HEK293 (cell line): ENCODE data around the gene PEPD.

ENCODE experiments used
- CTCF ChIA-PET: fragments of 350-600 bp; formaldehyde crosslinking; extraction: SDS; loops from one replicate; lab custom pipeline; 2021; ENCODE audit warnings: antibody characterized with exemption; lab: Yijun Ruan, JAX
- POLR2A ChIA-PET: fragments of 300-600 bp; formaldehyde crosslinking; extraction: SDS; loops from one replicate; lab custom pipeline; 2020; ENCODE audit warnings: antibody characterized with exemption, inconsistent platforms; lab: Yijun Ruan, JAX
- H3K27ac ChIP-seq: fragments of 200-500 bp; sonication (Bioruptor generic); 2 replicates; pipeline ENCODE4 v1.5.1; 2014; ENCODE audit warnings: low read depth, low read length, control low read depth, inconsistent platforms; ENCODE audit errors: extremely low read depth
- H3K36me3 ChIP-seq, 2 experiments: fragments of 200-500 bp in 1 of 2; sonication (Bioruptor generic) in 1 of 2; 1 replicate in 1 of 2; 2 replicates in 1 of 2; pipeline ENCODE4 v1.5.1; 2014 to 2017; ENCODE audit warnings: inconsistent platforms in 2 of 2, low read length in 2 of 2; ENCODE audit not compliant: control insufficient read depth in 2 of 2, insufficient read depth in 1 of 2
- H3K4me1 ChIP-seq: fragments of 200-500 bp; sonication (Bioruptor generic); 2 replicates; pipeline ENCODE4 v1.5.1; 2014; ENCODE audit warnings: mild to moderate bottlenecking, low read length, inconsistent platforms; ENCODE audit not compliant: control insufficient read depth, insufficient read depth
- H3K4me3 ChIP-seq: 2 replicates; pipeline ENCODE4 v1.5.1; 2011; ENCODE audit warnings: low read depth, mild to moderate bottlenecking, control low read depth, low read length, moderate library complexity
- H3K9me3 ChIP-seq: fragments of 200-500 bp; sonication (Bioruptor generic); 2 replicates; pipeline ENCODE4 v1.5.1; 2014; ENCODE audit warnings: low read depth, low read length, inconsistent platforms; ENCODE audit not compliant: control insufficient read depth, insufficient read depth
- BCL11A ChIP-seq: fragments of 450-650 bp; formaldehyde crosslinking; IDR thresholded peaks from 2 replicates; pipeline ENCODE4 v1.5.1; 2016; ENCODE audit warnings: low read depth, missing biosample characterization, missing genetic modification characterization
- HOXC10 ChIP-seq: sonication (generic); formaldehyde crosslinking; IDR thresholded peaks from 2 replicates; pipeline ENCODE4 v1.8.1; 2023; ENCODE audit warnings: mild to moderate bottlenecking, missing genetic modification reagents
- ZFP3 ChIP-seq: fragments of 450-650 bp; formaldehyde crosslinking; IDR thresholded peaks from 2 replicates; pipeline ENCODE4 v1.5.1; 2016; ENCODE audit warnings: low read depth, missing biosample characterization, missing genetic modification characterization
- ZFP37 ChIP-seq: fragments of 450-650 bp; formaldehyde crosslinking; IDR thresholded peaks from 2 replicates; pipeline ENCODE4 v1.5.1; 2016; ENCODE audit warnings: missing biosample characterization, missing genetic modification characterization
- ZIC2 ChIP-seq: fragments of 450-650 bp; formaldehyde crosslinking; IDR thresholded peaks from 2 replicates; pipeline ENCODE4 v1.5.1; 2016; ENCODE audit warnings: missing biosample characterization, missing genetic modification characterization
- ZNF132 ChIP-seq: fragments of 450-650 bp; formaldehyde crosslinking; IDR thresholded peaks from 2 replicates; pipeline ENCODE4 v1.5.1; 2017; ENCODE audit warnings: missing biosample characterization, missing genetic modification characterization, borderline replicate concordance
- ZNF133 ChIP-seq: fragments of 450-650 bp; formaldehyde crosslinking; IDR thresholded peaks from 2 replicates; pipeline ENCODE4 v1.5.1; 2016; ENCODE audit warnings: missing biosample characterization, missing genetic modification characterization
- ZNF221 ChIP-seq: fragments of 450-650 bp; formaldehyde crosslinking; IDR thresholded peaks from 2 replicates; pipeline ENCODE4 v1.5.1; 2017; ENCODE audit warnings: missing biosample characterization, missing genetic modification characterization, borderline replicate concordance
- ZNF248 ChIP-seq: fragments of 450-650 bp; formaldehyde crosslinking; IDR thresholded peaks from 2 replicates; pipeline ENCODE4 v1.5.1; 2017; ENCODE audit warnings: missing biosample characterization, missing genetic modification characterization
- ZNF302 ChIP-seq: fragments of 450-650 bp; formaldehyde crosslinking; IDR thresholded peaks from 2 replicates; pipeline ENCODE4 v1.5.1; 2016; ENCODE audit warnings: missing biosample characterization, missing genetic modification characterization, low read depth
- ZNF404 ChIP-seq: fragments of 450-650 bp; formaldehyde crosslinking; IDR thresholded peaks from 2 replicates; pipeline ENCODE4 v1.5.1; 2017; ENCODE audit warnings: missing biosample characterization, missing genetic modification characterization
- ZNF530 ChIP-seq: fragments of 450-650 bp; formaldehyde crosslinking; IDR thresholded peaks from 2 replicates; pipeline ENCODE4 v1.5.1; 2016; ENCODE audit warnings: low read depth, missing biosample characterization, missing genetic modification characterization
- ZNF561 ChIP-seq: fragments of 450-650 bp; IDR thresholded peaks from 2 replicates; pipeline ENCODE4 v1.5.1; 2018; ENCODE audit warnings: missing biosample characterization, missing genetic modification characterization, borderline replicate concordance
- ZNF626 ChIP-seq: fragments of 450-650 bp; sonication (Bioruptor Pico); formaldehyde crosslinking; IDR thresholded peaks from 2 replicates; pipeline ENCODE4 v1.5.1; 2018; ENCODE audit warnings: missing biosample characterization, missing genetic modification characterization, inconsistent platforms
- ZNF791 ChIP-seq: fragments of 450-650 bp; formaldehyde crosslinking; IDR thresholded peaks from 2 replicates; pipeline ENCODE4 v1.5.1; 2016; ENCODE audit warnings: missing biosample characterization, missing genetic modification characterization
- ZNF830 ChIP-seq: fragments of 450-650 bp; IDR thresholded peaks from 2 replicates; pipeline ENCODE4 v1.5.0; 2018; ENCODE audit warnings: missing biosample characterization, missing genetic modification characterization, low read depth, mild to moderate bottlenecking, moderate library complexity
- TF ChIP-seq, protein P1 (sequence below): fragments of 450-650 bp; formaldehyde crosslinking; IDR thresholded peaks from 2 replicates; pipeline ENCODE4 v1.5.1; 2016; ENCODE audit warnings: missing biosample characterization, missing genetic modification characterization
- TF ChIP-seq, protein P2 (sequence below): fragments of 450-650 bp; formaldehyde crosslinking; IDR thresholded peaks from 2 replicates; pipeline ENCODE4 v1.5.1; 2016; ENCODE audit warnings: missing biosample characterization, missing genetic modification characterization
- TF ChIP-seq, protein P3 (sequence below): fragments of 450-650 bp; formaldehyde crosslinking; IDR thresholded peaks from 2 replicates; pipeline ENCODE4 v1.5.1; 2016; ENCODE audit warnings: missing biosample characterization, missing genetic modification characterization

The PEPD gene

DNA sequence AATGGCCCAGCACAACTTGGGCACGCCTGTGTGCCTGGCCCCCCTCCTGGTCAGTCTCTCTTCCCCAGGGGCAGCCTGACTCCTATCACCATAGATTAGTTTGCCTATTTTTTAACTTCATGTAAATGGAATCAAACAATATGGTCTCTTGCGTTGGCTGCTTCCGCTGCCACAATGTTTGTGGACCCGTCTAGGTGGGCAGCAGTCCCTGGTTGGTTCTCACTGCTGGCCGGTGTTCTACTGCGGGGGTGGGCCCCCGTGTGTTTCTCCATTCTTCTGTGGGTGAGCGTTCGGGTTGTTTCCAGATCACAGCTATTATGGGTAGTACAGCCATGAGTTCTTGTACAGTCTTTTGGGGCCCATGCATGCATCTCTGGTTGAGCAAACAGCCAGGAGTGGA, 100.8 kb downstream of the PEPD start:
- Histone ChIP-seq H3K4me3 (no peak overlapping the region), H3K36me3 (no peaks in the 10 kb centered on the region; a peak in 1 of 3 replicates), H3K4me1 (peaks cover 7% of the 10 kb centered on the region), H3K27ac (no peak overlapping the region), H3K9me3 (no peaks in the 10 kb centered on the region)
- POLR2A ChIA-PET, result no interaction called here
- TF ChIP-seq ZNF132 (tag by site-specific recombination) (no peak), ZFP3 (tag by site-specific recombination) (no peak), ZNF221 (tag by site-specific recombination) (no peak), ZNF530 (tag by site-specific recombination) (no peak), BCL11A (tag by site-specific recombination) (no peak), ZNF404 (no peak), ZNF830 (tag by site-specific recombination) (no peak), ZNF791 (tag by site-specific recombination) (no peak), ZNF561 (tag by site-specific recombination) (no peak)
- TF ChIP-seq, protein P1, sequence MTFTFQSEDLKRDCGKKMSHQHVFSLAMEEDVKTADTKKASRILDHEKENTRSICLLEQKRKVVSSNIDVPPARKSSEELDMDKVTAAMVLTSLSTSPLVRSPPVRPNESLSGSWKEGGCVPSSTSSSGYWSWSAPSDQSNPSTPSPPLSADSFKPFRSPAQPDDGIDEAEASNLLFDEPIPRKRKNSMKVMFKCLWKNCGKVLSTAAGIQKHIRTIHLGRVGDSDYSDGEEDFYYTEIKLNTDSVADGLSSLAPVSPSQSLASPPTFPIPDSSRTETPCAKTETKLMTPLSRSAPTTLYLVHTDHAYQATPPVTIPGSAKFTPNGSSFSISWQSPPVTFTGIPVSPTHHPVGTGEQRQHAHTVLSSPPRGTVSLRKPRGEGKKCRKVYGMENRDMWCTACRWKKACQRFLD (tag by site-specific recombination), result no peak
- TF ChIP-seq, protein P2, sequence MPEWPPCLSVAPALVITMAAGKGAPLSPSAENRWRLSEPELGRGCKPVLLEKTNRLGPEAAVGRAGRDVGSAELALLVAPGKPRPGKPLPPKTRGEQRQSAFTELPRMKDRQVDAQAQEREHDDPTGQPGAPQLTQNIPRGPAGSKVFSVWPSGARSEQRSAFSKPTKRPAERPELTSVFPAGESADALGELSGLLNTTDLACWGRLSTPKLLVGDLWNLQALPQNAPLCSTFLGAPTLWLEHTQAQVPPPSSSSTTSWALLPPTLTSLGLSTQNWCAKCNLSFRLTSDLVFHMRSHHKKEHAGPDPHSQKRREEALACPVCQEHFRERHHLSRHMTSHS, result no peak
- TF ChIP-seq, all 188 proteins: peak for 0
- CTCF ChIA-PET, result interaction anchor here (0.6 to 16.3 kb wide), 9 partner anchors 9 to 357 kb away, joined by 3 to 272 read pairs (median 6); no protein-coding TSS in a partner anchor

DNA sequence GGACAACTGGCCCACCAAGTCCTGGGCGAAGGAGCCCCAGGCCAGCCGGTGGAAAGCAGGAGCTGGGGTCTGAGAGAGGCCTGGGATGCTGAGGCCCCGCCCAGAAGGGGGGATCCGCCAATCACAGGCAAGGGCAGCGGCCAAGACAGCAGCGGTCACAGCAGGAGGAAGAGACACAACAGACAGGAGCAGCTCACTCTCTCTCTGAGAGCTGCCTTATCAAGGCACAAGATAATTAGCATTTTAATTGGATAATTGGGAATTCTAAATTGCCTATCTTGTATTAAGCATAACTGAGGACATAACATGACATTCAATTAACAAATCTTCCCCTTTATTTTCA, 101.8 kb downstream of the PEPD start:
- H3K4me3 ChIP-seq, result no peak overlapping the region
- H3K4me1 ChIP-seq, result peaks cover 7% of the 10 kb centered on the region
- ChIA-PET CTCF (interaction anchor here (0.7 to 16.3 kb wide), 12 partner anchors 11 to 677 kb away, joined by 3 to 272 read pairs (median 6); no protein-coding TSS in a partner anchor), POLR2A (no interaction called here)
- TF ChIP-seq ZFP37 (tag by site-specific recombination) (no peak), ZNF302 (no peak), ZNF626 (no peak), ZNF248 (tag by site-specific recombination) (no peak), HOXC10 (no peak), ZNF133 (tag by site-specific recombination) (no peak), ZIC2 (peak; percentile 17; the same call in 1 of the 2 replicates)
- TF ChIP-seq, protein P3, sequence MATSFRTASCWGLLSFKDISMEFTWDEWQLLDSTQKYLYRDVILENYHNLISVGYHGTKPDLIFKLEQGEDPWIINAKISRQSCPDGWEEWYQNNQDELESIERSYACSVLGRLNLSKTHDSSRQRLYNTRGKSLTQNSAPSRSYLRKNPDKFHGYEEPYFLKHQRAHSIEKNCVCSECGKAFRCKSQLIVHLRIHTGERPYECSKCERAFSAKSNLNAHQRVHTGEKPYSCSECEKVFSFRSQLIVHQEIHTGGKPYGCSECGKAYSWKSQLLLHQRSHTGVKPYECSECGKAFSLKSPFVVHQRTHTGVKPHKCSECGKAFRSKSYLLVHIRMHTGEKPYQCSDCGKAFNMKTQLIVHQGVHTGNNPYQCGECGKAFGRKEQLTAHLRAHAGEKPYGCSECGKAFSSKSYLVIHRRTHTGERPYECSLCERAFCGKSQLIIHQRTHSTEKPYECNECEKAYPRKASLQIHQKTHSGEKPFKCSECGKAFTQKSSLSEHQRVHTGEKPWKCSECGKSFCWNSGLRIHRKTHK (tag by site-specific recombination), result no peak
- H3K27ac ChIP-seq, result no peak overlapping the region
- no peaks in the 10 kb centered on the region; a peak in 1 of 3 replicates for H3K36me3 ChIP-seq
- H3K9me3 ChIP-seq, result no peaks in the 10 kb centered on the region
